SU-DHL-6 (cell line): ENCODE data around the gene NLGN1.

Source experiments
- H2AFZ ChIP-seq: fragments of 200-600 bp; sonication (generic); 2 replicates; pipeline ENCODE4 v1.6.1; 2014; ENCODE audit warnings: low read depth, mild to moderate bottlenecking, moderate library complexity, mixed read lengths, antibody characterized with exemption, low read length; ENCODE audit not compliant: severe bottlenecking
- H3F3A ChIP-seq: fragments of 200-600 bp; shearing (Covaris generic); 2 replicates; pipeline ENCODE4 v1.6.0; 2016; ENCODE audit warnings: antibody characterized with exemption, mild to moderate bottlenecking; ENCODE audit not compliant: insufficient read depth
- H3K27ac ChIP-seq: fragments of 200-600 bp; sonication (generic); 2 replicates; pipeline ENCODE4 v1.5.1; 2016; ENCODE audit warnings: low read depth, mild to moderate bottlenecking, low read length, moderate library complexity, mixed read lengths
- H3K27me3 ChIP-seq: fragments of 200-600 bp; sonication (generic), shearing (Covaris generic); 2 replicates; pipeline ENCODE4 v1.6.0; 2014; ENCODE audit warnings: mild to moderate bottlenecking, low read length
- H3K36me3 ChIP-seq: fragments of 200-600 bp; sonication (generic); 2 replicates; pipeline ENCODE4 v1.6.1; 2014; ENCODE audit warnings: mild to moderate bottlenecking, low read length, mixed read lengths
- H3K4me2 ChIP-seq: fragments of 300-600, 200-600 bp; shearing (Covaris generic), sonication (generic); 2 replicates; pipeline ENCODE4 v1.6.0; 2014; ENCODE audit warnings: low read length, low read depth, mild to moderate bottlenecking; ENCODE audit not compliant: poor library complexity, severe bottlenecking
- H3K4me3 ChIP-seq: fragments of 200-600 bp; sonication (generic); 2 replicates; pipeline ENCODE4 v1.5.1; 2014; ENCODE audit warnings: antibody characterized with exemption, low read length, mild to moderate bottlenecking, mixed read lengths; ENCODE audit not compliant: insufficient read depth, poor library complexity, severe bottlenecking
- H3K79me2 ChIP-seq: fragments of 200-600 bp; sonication (generic); 2 replicates; pipeline ENCODE4 v1.6.1; 2014; ENCODE audit warnings: mild to moderate bottlenecking, low read length, moderate library complexity; ENCODE audit not compliant: insufficient read depth
- H3K9ac ChIP-seq: fragments of 200-600 bp; sonication (generic); 2 replicates; pipeline ENCODE4 v1.7.0; 2014; ENCODE audit warnings: mild to moderate bottlenecking, low read length
- H3K9me2 ChIP-seq: fragments of 200-600 bp; sonication (generic); replicated peaks from 2 replicates; pipeline ENCODE4 v1.6.1; 2014; ENCODE audit warnings: low read length; ENCODE audit not compliant: insufficient read depth
- H3K9me3 ChIP-seq: fragments of 200-600 bp; sonication (generic); 2 replicates; pipeline ENCODE4 v1.6.1; 2014; ENCODE audit warnings: low read length, mixed read lengths; ENCODE audit not compliant: insufficient read depth
- H4K20me1 ChIP-seq: fragments of 200-600 bp; sonication (generic); 2 replicates; pipeline ENCODE4 v1.6.1; 2014; ENCODE audit warnings: low read depth, mild to moderate bottlenecking, antibody characterized with exemption, low read length, moderate library complexity, mixed read lengths
- EZH2phosphoT487 ChIP-seq: fragments of 200-600 bp; sonication (generic), shearing (Covaris generic); conservative IDR thresholded peaks from 2 replicates; pipeline ENCODE4 v1.6.1; 2018; ENCODE audit warnings: mild to moderate bottlenecking, antibody characterized with exemption, low read length, moderate library complexity, mixed read lengths
- TF ChIP-seq, protein P1 (sequence below): fragments of 200-600 bp; sonication (generic); IDR thresholded peaks from one replicate; pipeline ENCODE4 v1.5.1; 2017; ENCODE audit warnings: antibody characterized with exemption, mild to moderate bottlenecking, low read length, moderate library complexity; ENCODE audit not compliant: insufficient read depth, poor library complexity, severe bottlenecking

The NLGN1 gene

DNA sequence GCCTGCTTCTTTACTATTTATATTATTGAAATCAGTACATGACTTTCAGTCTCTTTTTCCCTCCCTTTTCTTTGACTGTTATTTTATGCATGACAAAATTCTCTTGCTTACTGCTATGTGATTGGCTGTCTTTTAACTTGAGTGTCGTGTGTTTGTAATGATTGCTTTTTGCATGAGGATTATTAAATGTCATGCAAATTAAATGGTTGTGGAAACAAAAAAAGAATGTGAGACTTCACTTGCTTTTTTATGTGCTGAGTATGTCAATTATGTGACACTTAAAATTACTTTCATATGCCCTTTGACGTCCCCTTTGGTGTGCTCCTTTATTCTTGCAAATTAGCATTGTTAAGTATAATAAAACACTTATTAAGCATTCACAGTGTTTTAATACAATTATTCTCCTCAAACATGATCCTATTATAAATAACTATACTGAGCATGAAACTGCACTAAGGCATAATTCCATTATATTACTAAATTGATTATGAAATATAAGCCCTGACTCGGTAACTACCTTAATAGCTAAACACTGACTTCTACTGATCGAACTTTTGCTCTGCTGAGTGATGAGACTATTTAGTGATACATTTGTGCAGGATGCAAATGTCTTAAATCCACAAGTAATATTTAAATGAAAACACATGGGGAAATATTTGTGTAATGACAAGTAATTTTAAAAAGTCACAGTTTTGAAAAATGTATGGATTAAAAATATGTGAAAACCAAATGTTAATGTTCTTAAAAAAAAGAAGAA is 401.7 kb downstream of the NLGN1 start:
- Histone ChIP-seq H3K4me2 (no peak overlapping the region), H3K9me3 (no peaks in the 10 kb centered on the region), H4K20me1 (no peaks in the 10 kb centered on the region), H3K27me3 (no peaks in the 10 kb centered on the region), H3K27ac (no peak overlapping the region), H3K9me2 (no peaks in the 10 kb centered on the region), H3K36me3 (no peaks in the 10 kb centered on the region), H3K79me2 (no peaks in the 10 kb centered on the region), H3F3A (no peaks in the 10 kb centered on the region), H3K9ac (no peak overlapping the region), H3K4me3 (no peak overlapping the region), H2AFZ (no peak overlapping the region)
- TF ChIP-seq, protein P1, sequence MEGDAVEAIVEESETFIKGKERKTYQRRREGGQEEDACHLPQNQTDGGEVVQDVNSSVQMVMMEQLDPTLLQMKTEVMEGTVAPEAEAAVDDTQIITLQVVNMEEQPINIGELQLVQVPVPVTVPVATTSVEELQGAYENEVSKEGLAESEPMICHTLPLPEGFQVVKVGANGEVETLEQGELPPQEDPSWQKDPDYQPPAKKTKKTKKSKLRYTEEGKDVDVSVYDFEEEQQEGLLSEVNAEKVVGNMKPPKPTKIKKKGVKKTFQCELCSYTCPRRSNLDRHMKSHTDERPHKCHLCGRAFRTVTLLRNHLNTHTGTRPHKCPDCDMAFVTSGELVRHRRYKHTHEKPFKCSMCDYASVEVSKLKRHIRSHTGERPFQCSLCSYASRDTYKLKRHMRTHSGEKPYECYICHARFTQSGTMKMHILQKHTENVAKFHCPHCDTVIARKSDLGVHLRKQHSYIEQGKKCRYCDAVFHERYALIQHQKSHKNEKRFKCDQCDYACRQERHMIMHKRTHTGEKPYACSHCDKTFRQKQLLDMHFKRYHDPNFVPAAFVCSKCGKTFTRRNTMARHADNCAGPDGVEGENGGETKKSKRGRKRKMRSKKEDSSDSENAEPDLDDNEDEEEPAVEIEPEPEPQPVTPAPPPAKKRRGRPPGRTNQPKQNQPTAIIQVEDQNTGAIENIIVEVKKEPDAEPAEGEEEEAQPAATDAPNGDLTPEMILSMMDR = no peak
- no peak for TF ChIP-seq EZH2phosphoT487

DNA sequence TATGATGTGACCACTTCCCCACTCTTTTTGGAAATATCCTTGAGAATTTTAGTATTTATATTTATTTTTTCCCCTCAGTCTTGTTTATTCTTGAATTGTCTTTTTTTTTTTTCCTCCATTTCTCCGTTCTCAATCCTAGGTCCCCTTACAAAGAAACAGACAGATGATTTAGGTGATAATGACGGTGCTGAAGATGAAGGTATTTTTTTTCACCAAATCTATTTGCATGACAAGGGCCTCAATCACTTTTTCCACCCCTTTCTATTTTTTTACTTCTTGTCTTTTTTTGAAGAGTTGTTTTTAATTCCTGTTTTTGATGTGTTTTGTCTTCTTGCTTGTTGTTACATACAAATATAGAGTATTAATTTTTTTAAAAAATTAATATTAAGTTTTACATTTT is 402.6 kb downstream of the NLGN1 start:
- TF ChIP-seq EZH2phosphoT487 = no peak
- TF ChIP-seq, protein P1 = no peak
- Histone ChIP-seq H4K20me1 (no peaks in the 10 kb centered on the region), H3K9me2 (no peaks in the 10 kb centered on the region), H2AFZ (no peak overlapping the region), H3F3A (no peaks in the 10 kb centered on the region), H3K9me3 (no peaks in the 10 kb centered on the region), H3K4me2 (no peak overlapping the region), H3K79me2 (no peaks in the 10 kb centered on the region), H3K27me3 (no peaks in the 10 kb centered on the region), H3K36me3 (no peaks in the 10 kb centered on the region), H3K4me3 (no peak overlapping the region), H3K27ac (no peak overlapping the region), H3K9ac (no peak overlapping the region)

DNA sequence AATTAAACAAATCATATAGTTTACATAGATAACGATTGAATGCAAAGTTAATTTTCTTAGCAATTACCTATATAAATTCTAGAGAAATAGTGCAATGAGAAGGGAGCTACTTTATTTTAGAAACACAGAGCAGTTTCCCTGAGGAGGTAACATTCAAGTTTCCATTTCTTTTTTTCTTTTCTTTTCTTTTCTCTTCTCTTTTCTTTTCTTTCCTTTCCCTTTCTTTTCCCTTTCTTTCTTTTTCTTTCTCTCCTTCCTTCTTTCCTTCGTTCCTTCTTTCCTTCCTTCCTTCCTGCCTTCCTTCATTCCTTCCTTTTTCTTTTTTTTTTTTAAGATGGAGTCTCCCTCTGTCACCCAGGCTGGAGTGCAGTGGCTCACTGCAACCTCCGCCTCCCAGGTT is 417.3 kb downstream of the NLGN1 start:
- H3K27me3 ChIP-seq = no peaks in the 10 kb centered on the region

More for the DNA sequence above, 417.3 kb downstream of the NLGN1 start:
- no peak overlapping the region for H3K4me3 ChIP-seq
- H3K27ac ChIP-seq = no peak overlapping the region
- H3K9ac ChIP-seq = no peak overlapping the region
- no peak overlapping the region for H3K4me2 ChIP-seq
- TF ChIP-seq, protein P1 = no peak
- TF ChIP-seq EZH2phosphoT487 = no peak
- no peaks in the 10 kb centered on the region for H3F3A ChIP-seq
- H4K20me1 ChIP-seq = no peaks in the 10 kb centered on the region
- no peaks in the 10 kb centered on the region for H3K79me2 ChIP-seq
- no peak overlapping the region for H2AFZ ChIP-seq
- H3K9me2 ChIP-seq = no peaks in the 10 kb centered on the region
- H3K9me3 ChIP-seq = no peaks in the 10 kb centered on the region
- no peaks in the 10 kb centered on the region for H3K36me3 ChIP-seq
